Activated CD8-positive, alpha-beta memory T cell treated with anti-CD3 and anti-CD28 coated beads for 1 hour (primary cell): ENCODE data around the gene MEX3D.
A peak's percentile ranks its signal among the peaks of the same experiment; 100 is the strongest.

Experiments used
- DNase-seq, 2 donors: peaks; one replicate each; pipeline ENCODE4 v3.0.0-alpha.2; 2020; ENCODE audit warnings: low read depth in 1 of 2; ENCODE audit errors: extremely low read depth in 1 of 2

MEX3D gene

DNA sequence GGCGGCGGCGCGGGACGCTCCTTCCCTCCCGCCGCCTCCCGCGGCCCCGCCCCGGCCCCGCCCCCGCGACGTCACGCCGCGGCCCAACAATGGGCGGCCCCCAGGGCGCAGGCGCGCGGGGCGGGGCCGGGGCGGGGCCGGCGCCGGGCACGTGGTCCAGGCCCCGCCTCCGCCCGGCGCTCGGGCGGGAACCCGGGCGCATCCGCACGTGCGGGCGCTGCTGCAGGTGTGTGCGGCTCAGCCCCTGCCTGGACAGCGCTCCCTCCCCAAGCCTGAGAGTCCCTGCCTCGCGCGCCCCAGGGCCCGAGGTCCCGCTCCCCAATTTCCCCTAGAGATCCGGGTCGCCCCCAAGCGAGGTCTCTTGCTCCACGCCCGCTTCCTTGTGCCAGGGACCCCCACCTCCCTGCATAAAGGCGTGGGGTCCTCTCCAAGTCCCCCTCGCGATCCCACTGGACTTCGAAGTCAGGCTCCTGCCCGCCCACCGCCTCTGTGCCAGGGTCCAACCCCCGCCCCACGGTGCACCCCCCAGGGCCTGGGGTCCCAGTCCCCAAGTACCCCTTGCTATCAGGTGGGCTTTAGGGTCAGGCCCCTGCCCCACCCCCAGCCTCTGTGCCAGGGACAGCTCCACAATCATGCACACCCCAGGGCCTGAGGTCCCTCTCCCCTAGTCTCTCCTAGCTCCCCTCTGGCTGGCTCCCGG is at the start of gene MEX3D:
Gene MEX3D, minus strand, starts transcription at position 6 of the 700 bp plus-strand sequence. CDS start 267 bp downstream, outside the sequence.
- DNase-seq, result peak; percentile 36 to 80

DNA sequence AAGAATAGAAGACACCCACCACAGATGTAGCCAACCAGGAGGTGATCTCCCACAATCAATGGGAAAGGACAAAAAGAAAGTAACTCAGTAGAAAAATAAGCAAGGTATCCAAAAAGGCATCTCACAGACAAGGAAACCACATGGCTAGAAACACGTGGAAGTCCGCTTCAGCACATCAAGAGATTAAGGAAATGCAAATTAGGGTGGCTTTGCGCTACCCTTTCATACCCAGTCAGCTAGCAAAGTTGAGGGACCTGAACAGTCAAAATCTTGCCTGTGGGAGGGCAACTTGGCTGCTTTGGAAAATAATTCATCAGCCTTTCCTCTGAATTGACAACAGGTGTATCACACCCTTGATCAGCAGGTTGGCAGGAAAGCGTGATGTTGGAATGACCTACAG is 48.8 kb upstream of the MEX3D start:
- no peak for DNase-seq

DNA sequence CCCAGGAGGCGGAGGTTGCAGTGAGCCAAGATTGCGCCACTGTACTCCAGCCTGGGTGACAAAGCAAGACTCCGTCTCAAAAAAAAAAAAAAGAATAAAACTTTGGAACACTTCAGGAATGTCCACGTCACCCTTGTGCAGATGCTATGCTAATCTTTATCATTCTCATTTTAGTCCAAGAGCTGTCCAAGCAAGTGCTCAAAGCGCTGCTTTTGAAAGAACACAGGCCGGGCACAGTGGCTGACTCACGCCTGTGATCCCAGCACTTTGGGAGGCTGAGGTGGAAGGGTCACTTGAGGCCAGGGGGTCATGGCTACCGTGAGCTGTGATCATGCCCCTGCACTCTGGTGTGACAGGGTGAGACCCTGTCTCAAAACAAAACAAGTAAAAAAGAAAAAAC is 48.3 kb upstream of the MEX3D start:
- DNase-seq, result no peak

DNA sequence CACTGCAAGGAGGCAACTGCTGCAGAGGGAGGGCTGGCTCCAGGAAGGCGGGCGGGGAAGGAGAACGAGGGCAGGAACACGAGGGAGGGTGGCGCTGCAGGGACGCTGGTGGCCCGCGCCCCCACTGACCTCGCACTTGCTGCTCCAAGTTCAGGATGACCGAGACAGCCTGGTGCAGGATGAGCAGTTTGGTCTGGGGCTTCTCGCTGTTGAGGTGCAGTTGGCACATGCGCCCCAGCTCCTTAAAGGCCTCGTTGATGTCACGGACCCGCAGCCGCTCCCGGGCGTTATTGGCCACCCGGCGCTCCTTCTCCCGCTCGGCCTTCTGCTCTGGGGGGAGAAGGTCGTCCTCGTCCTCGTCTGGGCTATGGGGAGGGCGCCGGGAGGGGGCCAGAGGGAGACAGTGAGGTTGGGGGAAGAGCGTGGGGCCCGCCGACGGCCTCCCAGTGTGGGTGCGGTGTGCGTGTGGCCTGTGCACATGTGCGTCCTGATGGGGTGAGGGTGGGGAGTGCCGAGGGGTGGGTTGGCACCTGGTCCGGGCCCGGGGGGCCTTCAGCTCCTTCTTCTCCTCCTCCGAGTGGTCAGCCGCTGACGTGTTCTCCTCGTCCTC is 47.1 kb upstream of the MEX3D start:
- no peak for DNase-seq

DNA sequence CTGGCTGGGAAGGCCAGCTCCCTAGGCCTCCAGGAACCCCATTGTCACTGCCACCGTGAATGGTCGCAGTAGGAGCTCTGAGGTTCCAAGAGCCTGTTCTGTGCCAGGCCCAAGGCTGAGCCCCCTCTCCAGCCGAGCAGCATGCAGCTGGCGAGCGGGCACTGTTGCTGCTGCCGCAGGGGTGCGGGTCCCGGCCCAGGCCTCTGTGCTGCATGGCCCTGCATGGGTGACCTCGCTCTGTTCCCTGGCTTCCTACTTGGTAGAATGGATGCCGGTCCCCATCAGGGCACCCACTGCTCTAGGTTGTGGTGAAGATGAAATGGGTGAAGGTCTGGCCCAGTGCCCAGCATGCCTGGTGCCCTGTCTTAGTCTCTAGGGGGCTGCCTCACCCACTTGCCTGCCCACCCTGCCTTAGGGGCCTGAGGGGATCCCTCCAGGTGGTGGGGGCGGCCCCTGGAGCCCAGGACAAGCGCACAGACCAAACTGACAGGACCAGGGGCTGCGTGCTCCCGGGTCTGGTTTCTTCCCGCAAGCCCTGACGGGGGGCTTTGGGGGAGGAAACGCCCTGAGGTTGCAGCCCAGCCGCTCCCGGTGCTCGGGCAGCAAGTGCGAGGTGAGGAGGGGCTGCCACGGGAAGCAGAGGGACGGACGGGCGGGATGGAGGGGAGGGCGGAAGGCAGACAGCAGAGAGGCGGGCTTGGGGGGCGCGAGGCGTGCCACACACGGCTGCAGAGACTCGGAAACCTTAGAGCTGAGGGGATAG is 45.9 kb upstream of the MEX3D start:
- DNase-seq, result no peak

DNA sequence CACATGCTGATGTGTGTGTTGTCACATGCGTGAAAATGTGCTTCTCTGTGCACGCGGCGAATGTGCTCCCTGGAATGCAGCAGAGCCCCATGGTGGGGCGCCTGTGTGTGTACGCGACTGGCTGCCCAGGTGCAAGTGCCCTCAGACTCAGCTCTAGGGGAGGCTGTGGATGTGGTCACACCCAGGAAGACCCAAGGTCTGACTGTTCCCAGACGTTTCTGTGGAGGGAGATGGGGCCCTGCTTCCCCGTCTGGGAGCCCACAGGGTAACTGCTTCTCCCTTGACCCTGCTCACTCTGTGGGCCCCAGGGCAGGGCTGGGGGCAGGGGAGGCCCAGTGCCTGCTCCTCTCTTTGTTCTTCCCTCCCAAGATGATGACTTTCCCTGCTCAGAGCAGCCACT is 45.0 kb upstream of the MEX3D start:
- no peak for DNase-seq

DNA sequence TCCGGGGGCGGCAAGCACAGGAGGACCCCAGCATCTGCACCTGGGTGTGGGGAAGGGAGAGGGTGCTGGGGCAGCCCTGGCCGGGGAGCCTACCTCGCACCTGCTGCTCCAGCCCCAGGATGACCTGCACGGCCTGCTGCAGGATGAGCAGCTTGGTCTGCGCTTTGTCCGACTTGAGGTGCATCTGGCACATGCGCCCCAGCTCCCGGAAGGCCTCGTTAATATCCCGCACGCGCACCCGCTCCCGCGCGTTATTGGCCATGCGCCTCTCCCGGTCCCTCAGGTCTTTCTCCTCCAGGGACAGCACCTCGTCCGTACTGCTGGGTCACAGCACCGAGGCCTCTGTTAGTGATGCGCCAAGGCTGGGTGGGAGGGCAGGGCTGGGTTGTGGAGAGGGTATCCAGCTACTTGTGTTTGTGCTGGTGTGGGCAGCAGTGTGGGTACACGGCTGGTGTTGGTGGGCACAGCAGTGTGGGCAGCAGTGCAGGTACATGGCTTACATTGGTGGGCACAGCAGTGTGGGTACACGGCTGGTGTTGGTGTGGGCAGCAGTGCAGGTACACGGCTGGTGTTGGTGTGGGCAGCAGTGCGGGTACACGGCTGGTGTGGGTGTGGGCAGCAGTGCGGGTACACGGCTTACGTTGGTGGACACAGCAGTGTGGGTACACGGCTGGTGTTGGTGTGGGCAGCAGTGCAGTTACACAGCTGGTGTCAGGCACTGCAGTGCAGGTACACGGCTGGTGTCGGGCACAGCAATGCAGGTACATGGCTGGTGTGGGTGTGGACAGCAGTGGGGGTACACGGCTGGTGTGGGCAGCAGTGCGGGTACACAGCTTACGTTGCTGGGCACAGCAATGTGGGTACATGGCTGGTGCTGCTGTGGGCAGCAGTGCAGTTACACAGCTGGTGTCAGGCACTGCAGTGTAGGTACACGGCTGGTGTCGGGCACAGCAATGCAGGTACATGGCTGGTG is 44.3 kb upstream of the MEX3D start:
- DNase-seq, result no peak

DNA sequence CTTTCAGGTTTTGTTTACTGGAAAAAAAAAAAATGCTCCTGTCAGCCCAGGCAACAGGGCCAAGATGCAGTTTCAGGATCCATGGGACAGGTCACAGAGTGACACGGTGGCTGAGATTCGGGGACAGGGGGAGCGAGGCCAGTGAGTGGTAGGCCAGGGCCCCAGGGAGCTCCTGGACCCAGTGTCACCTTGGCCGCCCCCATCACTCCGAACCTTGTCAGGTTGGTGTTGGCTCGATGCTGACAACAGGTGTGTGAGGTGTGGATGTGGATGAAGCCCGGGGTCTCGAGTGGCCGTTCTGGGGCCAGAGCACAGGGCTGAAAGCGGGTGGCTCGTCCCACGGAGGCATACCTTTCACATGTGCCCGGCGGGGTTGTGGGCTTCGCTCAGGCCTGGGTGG is 43.2 kb upstream of the MEX3D start:
- DNase-seq, result no peak

DNA sequence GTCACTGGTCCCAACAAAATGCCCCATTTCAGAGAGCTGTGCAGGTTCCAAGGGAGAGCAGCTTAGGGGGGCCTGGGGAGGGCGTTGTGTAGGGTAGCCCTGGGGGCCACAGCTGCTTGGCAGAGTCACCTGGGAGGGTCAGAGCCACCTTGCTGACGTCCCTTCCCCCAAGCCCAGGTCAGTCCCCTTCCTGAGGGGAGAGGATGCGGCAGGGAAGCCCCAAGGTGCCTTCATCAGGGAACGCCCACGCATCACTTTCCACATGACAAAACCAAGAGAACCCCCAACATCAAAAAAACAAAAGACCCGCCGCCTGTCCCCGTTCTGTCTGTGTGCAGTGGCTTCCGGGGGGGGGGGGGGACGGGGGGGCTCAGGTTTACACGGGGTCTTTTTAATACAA is 42.5 kb upstream of the MEX3D start:
- DNase-seq, result peak in 1 of 2 donors; percentile 25

DNA sequence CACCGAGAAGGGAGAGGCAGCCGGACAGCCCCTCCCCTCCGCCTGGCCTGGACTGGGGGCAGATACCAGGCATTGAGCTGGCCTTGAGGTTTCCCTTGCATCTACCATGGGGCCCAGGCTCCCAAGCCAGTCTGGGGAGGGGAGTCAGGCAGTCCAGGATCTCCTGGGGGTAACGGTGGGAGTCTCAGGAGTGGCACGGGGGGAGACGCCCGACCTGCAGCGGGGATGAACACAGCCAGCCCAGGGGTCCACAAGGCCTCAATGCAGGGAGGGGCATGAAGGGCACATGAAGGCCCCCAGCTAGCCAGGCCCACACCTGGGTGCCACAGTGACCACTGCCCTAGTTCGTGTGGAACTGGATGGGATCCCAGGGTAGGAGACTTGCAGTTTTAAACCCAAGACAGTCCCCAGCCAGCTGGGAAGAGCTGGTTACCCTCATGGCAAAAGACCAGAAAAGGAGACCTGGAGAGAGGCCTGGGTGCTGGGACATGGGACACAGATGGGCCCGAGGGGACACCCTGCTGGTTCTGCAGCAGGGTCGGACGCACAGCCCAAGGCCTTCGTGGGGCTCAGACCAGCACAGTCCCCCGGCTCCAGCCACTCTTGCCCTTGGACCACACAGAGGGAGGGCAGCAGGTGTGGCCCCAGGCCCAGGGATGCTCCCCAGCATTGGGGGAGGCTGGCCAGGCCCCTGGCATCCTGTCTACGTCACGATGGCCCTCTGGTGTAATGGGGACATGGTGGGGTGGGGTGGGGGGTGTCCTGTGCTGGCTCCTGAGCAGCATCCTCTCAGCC is 41.8 kb upstream of the MEX3D start:
- DNase-seq, result no peak

DNA sequence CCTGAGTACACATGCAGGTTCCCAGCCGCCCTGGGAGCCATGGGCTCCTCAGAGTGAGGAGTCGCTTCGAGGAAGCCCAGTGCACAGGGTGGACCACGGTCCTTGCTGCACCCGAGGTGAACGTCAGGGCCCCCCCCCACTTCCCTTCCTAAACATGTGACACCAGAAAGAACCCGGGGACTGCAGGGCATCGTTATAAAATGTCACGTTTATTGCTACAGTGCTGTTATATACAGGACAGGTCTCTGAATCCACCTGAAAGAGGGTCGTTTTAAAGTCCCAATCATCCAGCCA is 40.9 kb upstream of the MEX3D start:
- no peak for DNase-seq

DNA sequence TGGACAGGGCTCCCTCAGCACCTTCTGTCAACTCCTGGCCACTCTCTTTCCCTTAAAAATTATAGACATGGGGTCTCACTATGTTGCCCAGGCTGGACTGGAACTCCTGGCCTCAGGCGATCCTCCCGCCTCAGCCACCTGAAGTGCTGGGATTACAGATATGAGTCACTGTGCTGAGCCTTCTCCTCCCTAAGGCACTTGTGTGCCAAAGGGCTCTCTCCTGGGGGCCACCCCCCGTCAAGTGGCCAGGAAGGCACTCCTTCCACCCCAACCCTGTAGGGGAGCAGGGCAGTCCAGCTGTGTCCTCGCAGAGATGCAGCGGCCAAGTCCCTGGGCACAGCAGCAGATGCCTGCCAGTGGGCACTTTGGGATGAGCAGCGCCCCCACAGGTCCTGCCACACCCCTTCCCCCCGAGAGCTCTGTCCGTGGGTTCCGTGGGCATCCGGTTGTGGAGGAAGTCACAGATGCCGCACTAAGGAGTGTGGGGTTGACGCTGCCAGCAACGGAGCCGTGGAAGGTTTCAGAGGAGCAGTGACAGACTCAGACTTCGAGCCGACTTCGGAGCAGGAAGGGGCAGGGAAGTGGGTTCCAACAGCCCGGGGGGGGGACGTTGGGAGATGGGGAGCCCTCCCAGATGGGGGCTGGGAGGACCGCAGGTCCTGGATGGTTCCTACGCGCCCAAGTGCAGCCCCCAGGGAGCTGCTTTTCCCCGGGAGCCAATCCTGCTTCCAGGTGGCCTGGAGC is 40.4 kb upstream of the MEX3D start:
- no peak for DNase-seq

DNA sequence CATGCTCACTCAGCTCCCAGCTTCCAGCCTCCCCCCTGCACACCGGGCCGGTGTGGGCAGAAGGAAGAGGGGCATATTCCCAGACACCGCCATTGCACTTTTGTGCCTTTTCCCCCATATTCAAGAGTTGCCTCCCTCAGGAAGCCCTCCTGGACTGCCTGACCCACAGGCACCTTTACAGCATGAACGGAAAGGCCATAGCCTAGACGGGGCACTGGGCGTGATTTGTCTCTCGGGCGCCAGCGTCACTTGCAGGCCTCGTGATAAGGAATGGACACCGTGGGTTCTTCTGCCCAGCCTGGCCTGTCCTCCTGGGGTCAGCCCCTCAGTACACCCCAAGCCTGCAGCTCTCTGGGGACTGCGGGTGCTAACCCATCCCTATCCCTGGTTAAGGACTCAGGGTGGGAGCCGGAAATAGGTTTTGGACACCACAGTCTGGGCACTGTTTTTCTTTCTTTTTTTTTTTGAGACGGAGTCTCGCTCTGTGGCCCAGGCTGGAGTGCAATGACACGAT is 38.1 kb upstream of the MEX3D start:
- DNase-seq, result no peak

DNA sequence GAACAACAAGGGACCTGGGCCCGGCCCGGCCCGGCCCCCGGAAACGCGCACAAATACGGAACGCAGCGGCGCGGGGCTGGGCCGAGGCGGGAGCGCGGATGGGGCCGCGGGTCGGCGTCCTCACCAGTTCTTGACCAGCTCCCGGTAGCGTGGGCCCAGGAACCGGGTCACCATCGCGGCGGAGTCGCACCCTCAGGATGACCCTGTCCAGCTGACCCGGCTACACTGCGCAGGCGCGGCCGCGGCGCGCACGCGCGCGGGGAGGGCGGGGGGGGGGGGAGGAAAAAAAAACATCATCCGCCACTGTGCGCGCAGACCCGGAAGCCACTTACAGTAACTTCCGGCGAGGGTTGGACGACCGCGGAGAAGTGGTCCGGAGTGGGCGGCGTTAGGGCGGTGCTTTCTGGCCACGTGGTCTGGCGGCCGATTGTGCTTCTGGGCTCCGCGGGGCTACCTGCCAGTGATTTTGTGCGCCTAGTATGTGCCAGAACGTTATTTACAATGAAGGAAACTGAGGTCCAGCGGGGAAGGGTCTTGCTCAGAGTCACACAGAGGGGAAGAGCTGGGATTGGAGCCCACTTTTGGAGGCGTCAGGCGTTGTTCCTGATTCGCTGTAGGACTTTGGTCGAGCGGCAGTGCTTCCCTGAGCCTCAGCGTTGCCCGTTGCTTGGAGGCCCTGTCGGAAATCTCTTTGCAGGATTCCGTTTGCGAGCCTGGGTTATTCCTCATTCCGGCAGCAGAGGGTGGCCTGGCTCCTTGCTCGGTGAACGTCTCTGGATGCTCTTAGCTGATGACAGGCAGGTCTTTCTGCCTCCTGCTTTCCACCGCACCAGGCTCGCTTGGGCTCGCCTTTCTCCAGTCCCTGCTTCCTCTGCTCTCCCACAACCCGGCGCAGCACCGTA is 37.4 kb upstream of the MEX3D start, which contains the start of gene UQCR11:
Gene UQCR11, minus strand, starts transcription at position 227 of the 902 bp plus-strand sequence. Its CDS starts 53 bp downstream, at position 174.
- peak; percentile 81 to 83 for DNase-seq

DNA sequence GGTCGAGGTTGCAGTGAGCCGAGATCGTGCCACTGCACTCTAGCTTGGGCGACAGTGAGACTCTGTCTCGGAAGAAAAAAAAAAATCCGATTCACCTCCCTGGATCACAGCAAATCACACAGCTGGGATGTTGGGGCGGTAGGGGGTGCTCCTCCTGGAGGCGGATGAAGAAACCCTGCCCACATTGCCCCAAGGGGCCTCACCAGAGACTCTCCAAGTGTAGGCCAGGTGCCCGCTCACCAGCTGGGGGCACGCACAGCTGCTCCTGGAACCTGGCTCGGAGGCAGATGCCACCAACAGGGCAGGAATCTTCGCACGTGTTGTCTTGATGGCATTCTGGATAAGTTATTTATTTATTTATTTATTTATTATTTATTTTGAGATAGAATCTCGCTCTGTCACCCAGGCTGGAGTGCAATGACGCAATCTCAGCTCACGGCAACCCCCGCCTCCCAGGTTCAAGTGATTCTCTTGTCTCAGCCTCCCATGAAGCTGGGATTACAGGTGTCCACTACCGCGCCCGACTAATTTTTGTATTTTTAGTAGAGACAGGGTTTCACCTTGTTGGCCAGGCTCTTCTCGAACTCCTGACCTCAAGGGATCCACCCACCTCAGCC is 34.1 kb upstream of the MEX3D start:
- DNase-seq, result no peak

DNA sequence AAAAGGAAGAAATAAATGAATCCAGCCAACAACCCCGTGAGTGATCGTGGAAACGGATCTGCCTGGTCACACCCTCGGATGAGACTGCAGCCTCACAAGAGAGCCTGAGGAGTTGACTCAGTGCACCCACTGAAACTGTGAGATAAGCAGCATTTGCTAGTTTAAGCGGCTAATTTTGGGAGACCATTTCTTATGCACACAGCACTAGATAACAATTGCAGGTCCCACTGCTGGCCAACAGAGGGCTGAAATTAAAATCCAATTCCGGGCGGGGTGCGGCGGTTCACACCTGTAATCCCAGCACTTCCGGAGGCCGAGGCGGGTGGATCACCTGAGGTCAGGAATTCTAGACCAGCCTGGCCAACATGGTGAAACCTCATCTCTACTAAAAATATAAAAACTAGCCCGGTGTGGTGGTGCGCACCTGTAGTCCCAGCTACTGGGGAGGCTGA is 33.5 kb upstream of the MEX3D start:
- DNase-seq, result no peak

DNA sequence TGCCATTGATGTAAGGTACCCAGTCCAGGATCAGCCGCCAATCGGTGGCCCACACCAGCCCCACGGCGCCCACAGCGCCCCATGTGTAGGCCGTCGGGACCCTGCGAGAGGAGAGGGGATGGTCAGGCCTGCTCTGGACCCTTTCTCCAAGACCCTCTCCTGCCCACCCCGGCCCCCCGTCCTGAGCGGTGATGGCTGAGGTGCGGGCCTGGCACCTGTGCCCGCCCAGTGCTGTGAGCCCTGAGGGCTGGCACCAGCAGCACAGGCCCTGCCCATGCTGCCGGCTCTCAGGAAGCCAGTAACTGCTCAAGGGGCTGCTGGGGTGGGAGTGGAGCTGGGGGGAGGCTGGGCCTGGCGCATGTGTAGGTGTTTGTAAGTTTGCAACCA is 31.3 kb upstream of the MEX3D start:
- no peak for DNase-seq
